ENCODE measurements around the gene MCF2L. TPM values are rescaled to one million over a fixed set of nuclear protein-coding genes. Genes with fewer than 3 reads are reported as not detected.
A peak's percentile ranks its signal among the peaks of the same experiment; 100 is the strongest.
"Not testable (repeated sequence)": the region's sequence is repeated elsewhere in the genome, so short reads cannot be mapped to it uniquely, and the experiment has no call there.

MCF2L gene
- total RNA-seq, 4 donors from 2014 or later = 46.5 to 89.7 (median 55.0) TPM

GRCh38 chr13:112932971-112933370, 36.0 kb upstream of the MCF2L start:
- WGBS, 2 donors = 73 to 85% methylated on average over 9 of the region's 9 CpGs
- TF ChIP-seq POLR2A (IDR thresholded peaks at IDR 0.05) (no peak), CTCF (IDR thresholded peaks at IDR 0.05) (no peak)
- DNase-seq (ENCODE audit: low spot score in 2 of 2) = peak in 1 of 2 donors; percentile 9
- H3K4me3 ChIP-seq (ENCODE audit: low read depth, poor library complexity, severe bottlenecking) = no peak overlapping the region
- intact Hi-C loops (cut with DNase I; ENCODE audit: low total_unique reads) = no loop called here

GRCh38 chr13:112933649-112934048, 35.4 kb upstream of the MCF2L start:
- TF ChIP-seq POLR2A (IDR thresholded peaks at IDR 0.05) (no peak), CTCF (IDR thresholded peaks at IDR 0.05) (no peak)
- H3K4me3 ChIP-seq (ENCODE audit: low read depth, poor library complexity, severe bottlenecking) = no peak overlapping the region
- intact Hi-C loops (cut with DNase I; ENCODE audit: low total_unique reads) = no loop called here
- WGBS, 2 donors = 90 to 92% methylated on average over 7 of the region's 7 CpGs
- peak in 1 of 2 donors; percentile 69 for DNase-seq (ENCODE audit: low spot score in 2 of 2)

GRCh38 chr13:112934078-112934477, 34.9 kb upstream of the MCF2L start:
- WGBS, 2 donors = 60 to 70% methylated on average over 6 of the region's 6 CpGs
- DNase-seq (ENCODE audit: low spot score in 2 of 2) = peak in 1 of 2 donors; percentile 81
- TF ChIP-seq CTCF (IDR thresholded peaks at IDR 0.05) (no peak), POLR2A (IDR thresholded peaks at IDR 0.05) (no peak)
- intact Hi-C loops (cut with DNase I; ENCODE audit: low total_unique reads) = no loop called here
- H3K4me3 ChIP-seq (ENCODE audit: low read depth, poor library complexity, severe bottlenecking) = no peak overlapping the region

- no peak overlapping the region for H3K4me3 ChIP-seq (ENCODE audit: low read depth, poor library complexity, severe bottlenecking)
- intact Hi-C loops (cut with DNase I; ENCODE audit: low total_unique reads) = no loop called here
- DNase-seq (ENCODE audit: low spot score in 2 of 2) = no peak
- TF ChIP-seq POLR2A (IDR thresholded peaks at IDR 0.05) (no peak), CTCF (IDR thresholded peaks at IDR 0.05) (no peak)
- 74 to 81% methylated on average over 7 of the region's 7 CpGs for WGBS, 2 donors
Measured at GRCh38 chr13:112938680-112939079, 30.3 kb upstream of the MCF2L start.

- TF ChIP-seq POLR2A (IDR thresholded peaks at IDR 0.05) = no peak
- no peak for TF ChIP-seq CTCF (IDR thresholded peaks at IDR 0.05)
- H3K4me3 ChIP-seq (ENCODE audit: low read depth, poor library complexity, severe bottlenecking) = no peak overlapping the region
- DNase-seq (ENCODE audit: low spot score in 2 of 2) = no peak
- intact Hi-C loops (cut with DNase I; ENCODE audit: low total_unique reads) = loop anchor here (10.0 kb wide), 1 partner anchor 455 kb away; no protein-coding TSS in a partner anchor
- WGBS, 2 donors = 34 to 36% methylated on average over 14 of the region's 14 CpGs
Measured at GRCh38 chr13:112940236-112940635, 28.8 kb upstream of the MCF2L start.

GRCh38 chr13:112941349-112941748, 27.7 kb upstream of the MCF2L start:
- H3K4me3 ChIP-seq (ENCODE audit: low read depth, poor library complexity, severe bottlenecking) = no peak overlapping the region
- 88 to 91% methylated on average over 7 of the region's 7 CpGs for WGBS, 2 donors
- no peak for TF ChIP-seq POLR2A (IDR thresholded peaks at IDR 0.05)
- no peak for TF ChIP-seq CTCF (IDR thresholded peaks at IDR 0.05)
- DNase-seq (ENCODE audit: low spot score in 2 of 2) = no peak
- intact Hi-C loops (cut with DNase I; ENCODE audit: low total_unique reads) = loop anchor here (10.0 kb wide), 1 partner anchor 453 kb away; no protein-coding TSS in a partner anchor

GRCh38 chr13:112941765-112942164, 27.2 kb upstream of the MCF2L start:
- WGBS, 2 donors = 47 to 60% methylated on average over 11 of the region's 11 CpGs
- not testable (repeated sequence) for H3K4me3 ChIP-seq (ENCODE audit: low read depth, poor library complexity, severe bottlenecking); DNase-seq (ENCODE audit: low spot score in 2 of 2)
- intact Hi-C loops (cut with DNase I; ENCODE audit: low total_unique reads) = loop anchor here (10.0 kb wide), 1 partner anchor 453 kb away; no protein-coding TSS in a partner anchor
